ENCODE measurements around the gene RABGAP1L. TPM values are rescaled to one million over a fixed set of nuclear protein-coding genes. Genes with fewer than 3 reads are reported as not detected.
A peak's percentile ranks its signal among the peaks of the same experiment; 100 is the strongest.

Gene RABGAP1L
- total and polyA plus RNA-seq, 10 of the 15 experiments (the other 5 are each of a cell fraction or from before 2014, with no cell fraction given), result 5.8 to 194 (median 113) TPM

- no peak for TF ChIP-seq WRNIP1 (IDR thresholded peaks at IDR 0.05; ENCODE audit: borderline replicate concordance, low read depth, low read length)
- no peak for TF ChIP-seq FOS (IDR thresholded peaks at IDR 0.05; ENCODE audit: borderline replicate concordance, extremely low read depth, insufficient read length)
- no peak for TF ChIP-seq EGR1 (IDR thresholded peaks at IDR 0.05; ENCODE audit: borderline replicate concordance in 1 of 2, low read depth in 2 of 2, low read length in 2 of 2)
- TF ChIP-seq RB1 (IDR thresholded peaks at IDR 0.05; ENCODE audit: borderline replicate concordance), result no peak
- TF ChIP-seq BHLHE40 (IDR thresholded peaks at IDR 0.05; ENCODE audit: borderline replicate concordance in 1 of 2, low read depth in 2 of 2, low read length in 1 of 2), result peak; percentile 29 to 56; a peak in 2 of 4 replicates
- no peak for TF ChIP-seq ZSCAN29 (IDR thresholded peaks at IDR 0.05)
- no peak for TF ChIP-seq POU2F2 (IDR thresholded peaks at IDR 0.05; ENCODE audit: borderline replicate concordance, low read depth, low read length)
- TF ChIP-seq SREBF1 (IDR thresholded peaks at IDR 0.05; ENCODE audit: low read length), result no peak
- TF ChIP-seq KDM1A (IDR thresholded peaks at IDR 0.05; ENCODE audit: borderline replicate concordance), result no peak
- no peak for TF ChIP-seq EP300 (IDR thresholded peaks at IDR 0.05; ENCODE audit: borderline replicate concordance in 1 of 2, control insufficient read depth in 1 of 2, low read depth in 2 of 2, low read length in 2 of 2)
- TF ChIP-seq PRDM15 (CRISPR knock-in tag; IDR thresholded peaks at IDR 0.05), result no peak
- TF ChIP-seq NFYB (IDR thresholded peaks at IDR 0.05; ENCODE audit: insufficient read depth, low read depth, low read length), result no peak
- TF ChIP-seq ZNF687 (IDR thresholded peaks at IDR 0.05), result no peak
- TF ChIP-seq E2F4 (IDR thresholded peaks at IDR 0.05; ENCODE audit: low read depth, low read length), result no peak
- no peak for TF ChIP-seq TAF1 (IDR thresholded peaks at IDR 0.05; ENCODE audit: borderline replicate concordance, low read depth, low read length)
- peak; percentile 42; the same call in 1 of the 2 replicates for TF ChIP-seq EED (IDR thresholded peaks at IDR 0.05; ENCODE audit: low read depth)
- no peak for TF ChIP-seq TBL1XR1 (IDR thresholded peaks at IDR 0.05; ENCODE audit: low read depth, low read length)
- TF ChIP-seq SMAD1 (IDR thresholded peaks at IDR 0.05; ENCODE audit: low read depth, partially characterized antibody), result no peak
- no peak for TF ChIP-seq ZZZ3 (IDR thresholded peaks at IDR 0.05; ENCODE audit: control insufficient read depth, insufficient read length, low read depth)
- TF ChIP-seq TCF3 (IDR thresholded peaks at IDR 0.05; ENCODE audit: borderline replicate concordance, insufficient read depth, low read depth, low read length), result no peak
Observed at GRCh38 chr1:174206148-174206836, 47.0 kb downstream of the RABGAP1L start (continued).

Measured in GM12878 (cell line).